ENCODE data around the gene WDR82. TPM values are rescaled to one million over a fixed set of nuclear protein-coding genes. Genes with fewer than 3 reads are reported as not detected.

Gene WDR82
- total and polyA plus RNA-seq, 2 of the 4 experiments (the other 2 are of a cell fraction) = 38.1 to 68.1 TPM

- intact Hi-C loops (cut with micrococcal nuclease) = no loop called here
- WGBS, 2 experiments (ENCODE audit: extremely low coverage in 2 of 2, insufficient read length in 1 of 2) = 73% methylated on average over 4 of the region's 10 CpGs; no CpG with 5 or more reads in 1 of the 2 experiments
- no peak overlapping the region for H3K4ac ChIP-seq (ENCODE audit: low read depth, low read length)
- H2AK9ac ChIP-seq (replicated peaks; ENCODE audit: low read depth, low read length, poor library complexity) = peak overlapping the region; percentile 66
- H3K4me1 ChIP-seq (ENCODE audit: control insufficient read depth, insufficient read depth, low read length) = peaks cover 19% of the 10 kb centered on the region
- peak overlapping the region; percentile 34 for H2AFZ ChIP-seq (replicated peaks; ENCODE audit: low read length, poor library complexity)
- no peak overlapping the region for H3K4me3 ChIP-seq (ENCODE audit: insufficient read depth, low read depth, low read length)
- no peak overlapping the region for H4K5ac ChIP-seq (ENCODE audit: low read depth, low read length)
- no peak overlapping the region for H2BK15ac ChIP-seq (ENCODE audit: low read depth, low read length)
- peaks cover 33% of the 10 kb centered on the region for H3K9me1 ChIP-seq (ENCODE audit: insufficient read depth, low read length)
- BruUV-seq (replicated peaks) = no TSS peak
- TF ChIP-seq SMC3 (IDR thresholded peaks at IDR 0.05; ENCODE audit: low read depth, low read length) = no peak
- TF ChIP-seq USF2 (IDR thresholded peaks at IDR 0.05; ENCODE audit: low read depth, low read length) = no peak
- no peak for TF ChIP-seq POLR2A (IDR thresholded peaks at IDR 0.05; ENCODE audit: low read depth, low read length)
- no peak for TF ChIP-seq CHD1 (IDR thresholded peaks at IDR 0.05; ENCODE audit: low read depth, low read length)
- no peak for TF ChIP-seq CEBPB (IDR thresholded peaks at IDR 0.05; ENCODE audit: low read depth, low read length)
- no peak for TF ChIP-seq RAD21 (IDR thresholded peaks at IDR 0.05; ENCODE audit: low read length)
- TF ChIP-seq CTCF (conservative IDR thresholded peaks at IDR 0.05; ENCODE audit: low read depth, low read length) = no peak
- TF ChIP-seq NFE2L2 (IDR thresholded peaks at IDR 0.05; ENCODE audit: low read depth, low read length) = no peak
- no peak for TF ChIP-seq BHLHE40 (IDR thresholded peaks at IDR 0.05; ENCODE audit: low read depth, low read length)
- TF ChIP-seq RFX5 (IDR thresholded peaks at IDR 0.05; ENCODE audit: low read depth, low read length) = no peak
- no peak for TF ChIP-seq MAFK (IDR thresholded peaks at IDR 0.05; ENCODE audit: low read depth, low read length)
- no peak for TF ChIP-seq FOS (IDR thresholded peaks at IDR 0.05; ENCODE audit: low read depth, low read length)
- TF ChIP-seq MAZ (IDR thresholded peaks at IDR 0.05; ENCODE audit: borderline replicate concordance, low read depth, low read length) = no peak
- no peak for TF ChIP-seq RCOR1 (IDR thresholded peaks at IDR 0.05; ENCODE audit: insufficient replicate concordance, low read length)
- no peak for TF ChIP-seq ELK1 (IDR thresholded peaks at IDR 0.05; ENCODE audit: borderline replicate concordance, low read depth, low read length)
- dilution Hi-C loops (cut with HindIII; ENCODE audit: low sequenced_read_pairs, unreplicated experiment) = no loop called here
- H2BK20ac ChIP-seq (ENCODE audit: low read depth, low read length) = no peak overlapping the region
- H3K18ac ChIP-seq (ENCODE audit: low read depth, low read length) = no peak overlapping the region
- in situ Hi-C loops (cut with MboI; ENCODE audit: low sequenced_read_pairs) = no loop called here
- H3K4me2 ChIP-seq (ENCODE audit: low read depth, low read length) = no peak overlapping the region
- no peak overlapping the region for H3K56ac ChIP-seq (ENCODE audit: extremely low read depth, insufficient read depth, low read length)
- H2BK5ac ChIP-seq (ENCODE audit: low read depth, low read length, poor library complexity, severe bottlenecking) = no peak overlapping the region
- no peak overlapping the region for H4K8ac ChIP-seq (ENCODE audit: low read depth in 2 of 2, low read length in 2 of 2)
- no peak overlapping the region for H3K27ac ChIP-seq (ENCODE audit: insufficient read depth, low read length)
- no peak overlapping the region for H3K9ac ChIP-seq (ENCODE audit: low read depth, low read length)
- ATAC-seq (ENCODE audit: low read depth) = no peak
- H2BK120ac ChIP-seq (ENCODE audit: low read depth, low read length) = no peak overlapping the region
- ChIA-PET POLR2A (ENCODE audit: unreplicated experiment) (interaction anchor here (0.5 kb wide), 1 partner anchor 29 kb away, joined by 8 read pairs; the partner anchor contains the start of gene WDR82), CTCF (no interaction called here)
- H4K20me1 ChIP-seq (ENCODE audit: insufficient read depth, low read length) = peaks cover 25% of the 10 kb centered on the region
- no peak overlapping the region for H3K14ac ChIP-seq (replicated peaks; ENCODE audit: low read depth, low read length)
- H2AK5ac ChIP-seq (ENCODE audit: low read depth, low read length) = no peak overlapping the region
- no peak overlapping the region for H4K91ac ChIP-seq (ENCODE audit: insufficient read depth, low read depth, low read length)
- no peak overlapping the region for H3K23ac ChIP-seq (ENCODE audit: low read depth, low read length)
- H3K27me3 ChIP-seq (ENCODE audit: control insufficient read depth, insufficient read depth, low read length) = no peaks in the 10 kb centered on the region
- H3K36me3 ChIP-seq (ENCODE audit: control insufficient read depth, insufficient read depth, low read length) = peaks cover 40% of the 10 kb centered on the region
- no peaks in the 10 kb centered on the region for H3K9me3 ChIP-seq (ENCODE audit: control insufficient read depth, insufficient read depth, low read length)
- peaks cover 14 to 70% of the 10 kb centered on the region in 2 experiments for H3K79me1 ChIP-seq (ENCODE audit: low read depth in 1 of 2, low read length in 2 of 2)
- no peak for DNase-seq
Observed at GRCh38 chr3:52248816-52249547, 29.5 kb downstream of the WDR82 start.

All from IMR-90 (cell line).